Esophagus muscularis mucosa (tissue), 4 donors: Measurements from ENCODE around the gene IMP3.

ENCODE experiments used
- CTCF ChIP-seq, 3 experiments: fragments of 200-600 bp in 2 of 3; fragments of 450-650 bp in 1 of 3; sonication (generic) in 2 of 3; IDR thresholded peaks; one replicate each; pipeline ENCODE4 v1.5.1; 2017 to 2019; ENCODE audit warnings: antibody characterized with exemption in 3 of 3, mild to moderate bottlenecking in 2 of 3, moderate library complexity in 1 of 3
- EP300 ChIP-seq: sonication (generic); formaldehyde crosslinking; IDR thresholded peaks from one replicate; pipeline ENCODE4 v1.6.1; 2017; ENCODE audit warnings: antibody characterized with exemption
- POLR2A ChIP-seq: fragments of 450-650 bp; IDR thresholded peaks from one replicate; pipeline ENCODE4 v1.6.1; 2017; ENCODE audit warnings: antibody characterized with exemption, moderate library complexity, mild to moderate bottlenecking, low read depth
- POLR2AphosphoS5 ChIP-seq, 2 donors: sonication (generic); formaldehyde crosslinking; IDR thresholded peaks; one replicate each; pipeline ENCODE4 v1.6.1; 2017; ENCODE audit warnings: antibody characterized with exemption in 2 of 2

- TF ChIP-seq POLR2A (no peak), CTCF (IDR thresholded peaks at IDR 0.05) (no peak), POLR2AphosphoS5 (IDR thresholded peaks at IDR 0.05) (no peak), EP300 (no peak)
Measured at GRCh38 chr15:75688278-75688557, 48.2 kb upstream of the IMP3 start.
